Stimulated activated naive CD8-positive, alpha-beta T cell treated with anti-CD3 and anti-CD28 coated beads, Interleukin-15, Interleukin-2, amounts not matched to agents 100 ng/mL and 50 ng/mL, for 24 hours (primary cell): ENCODE measurements around the gene PCDH15.
"Not testable (repeated sequence)": the region's sequence is repeated elsewhere in the genome, so short reads cannot be mapped to it uniquely, and the experiment has no call there.

Experiments used
- H3K27ac Mint-ChIP-seq: one replicate; pipeline ENCODE4 v1.8.0; 2021; ENCODE audit warnings: mild to moderate bottlenecking, mixed read lengths
- H3K27me3 Mint-ChIP-seq: one replicate; pipeline ENCODE4 v1.8.0; 2021; ENCODE audit warnings: mixed read lengths
- H3K36me3 Mint-ChIP-seq: one replicate; pipeline ENCODE4 v1.8.0; 2021; ENCODE audit warnings: low read depth, mixed read lengths
- H3K4me1 Mint-ChIP-seq: one replicate; pipeline ENCODE4 v1.8.0; 2021; ENCODE audit warnings: low read depth, mixed read lengths
- H3K4me3 Mint-ChIP-seq: one replicate; pipeline ENCODE4 v1.8.0; 2021; ENCODE audit warnings: mild to moderate bottlenecking, mixed read lengths
- H3K9me3 Mint-ChIP-seq: one replicate; pipeline ENCODE4 v1.8.0; 2021; ENCODE audit warnings: mixed read lengths

PCDH15 gene

DNA sequence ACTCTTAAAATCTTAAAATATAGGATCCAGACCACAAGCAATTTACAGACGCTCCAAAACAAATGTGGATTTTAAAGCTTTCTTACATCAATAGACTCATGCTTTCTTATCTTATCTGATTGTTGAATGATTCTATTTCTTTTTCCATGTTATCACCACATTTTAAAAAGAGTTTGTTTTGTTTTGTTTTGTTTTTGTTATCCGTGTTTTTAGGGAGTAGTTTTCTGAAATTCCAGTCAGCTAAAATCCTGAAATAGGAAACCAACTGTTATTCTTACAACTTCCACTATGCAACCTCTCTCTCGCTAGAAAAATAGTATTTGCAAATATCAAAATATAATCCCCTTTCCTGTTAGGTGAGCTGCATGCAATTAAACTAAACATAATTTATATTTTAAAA lies 251.0 kb downstream of the PCDH15 start:
- Mint-ChIP-seq H3K9me3 (peaks cover 4% of the 10 kb centered on the region), H3K27me3 (no peaks in the 10 kb centered on the region), H3K27ac (no peak overlapping the region), H3K4me3 (no peak overlapping the region), H3K4me1 (no peaks in the 10 kb centered on the region), H3K36me3 (no peaks in the 10 kb centered on the region)

DNA sequence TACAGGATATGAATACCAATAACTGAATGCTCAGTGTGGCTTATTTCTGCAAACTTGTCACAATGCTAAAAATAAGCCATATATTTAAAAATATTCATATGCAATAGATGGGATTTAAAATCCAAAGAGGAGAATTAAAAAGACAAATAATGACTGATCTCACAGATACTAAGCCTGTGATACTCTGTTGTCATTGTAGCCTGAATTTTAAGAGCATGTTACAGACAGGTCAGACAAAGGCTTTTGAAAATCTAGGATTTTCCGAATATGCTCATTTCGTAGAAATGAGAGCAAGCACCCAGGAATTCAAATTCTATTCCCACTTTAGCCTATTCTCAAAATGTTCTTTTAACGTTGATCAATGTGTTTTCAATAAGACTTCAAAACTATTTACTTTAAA lies 269.7 kb downstream of the PCDH15 start:
- Mint-ChIP-seq H3K27me3 (no peaks in the 10 kb centered on the region), H3K4me3 (no peak overlapping the region), H3K27ac (no peak overlapping the region), H3K4me1 (no peaks in the 10 kb centered on the region), H3K9me3 (peaks cover 8% of the 10 kb centered on the region), H3K36me3 (no peaks in the 10 kb centered on the region)

DNA sequence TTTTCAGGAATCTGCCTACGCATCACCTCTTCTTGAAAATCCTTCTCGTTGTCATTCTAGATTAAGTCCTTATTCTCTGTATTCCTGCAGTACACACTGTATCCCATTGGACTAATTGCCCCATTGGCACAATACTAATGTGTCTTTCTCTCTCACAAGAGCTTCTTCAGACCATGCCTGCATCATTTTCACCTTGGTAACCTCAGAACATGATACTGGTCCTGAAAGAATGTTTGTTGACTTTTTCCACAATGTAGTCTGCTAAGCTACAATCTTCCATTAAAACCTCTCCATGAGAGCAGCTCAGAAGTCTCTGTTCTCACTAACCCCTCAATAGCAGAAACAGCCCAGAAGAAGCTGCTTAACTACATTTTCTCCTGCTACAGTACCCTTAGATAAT lies 270.7 kb downstream of the PCDH15 start:
- no peaks in the 10 kb centered on the region for H3K27me3 Mint-ChIP-seq
- H3K27ac Mint-ChIP-seq = no peak overlapping the region
- H3K36me3 Mint-ChIP-seq = no peaks in the 10 kb centered on the region
- H3K4me1 Mint-ChIP-seq = no peaks in the 10 kb centered on the region
- H3K4me3 Mint-ChIP-seq = no peak overlapping the region
- peaks cover 8% of the 10 kb centered on the region for H3K9me3 Mint-ChIP-seq

DNA sequence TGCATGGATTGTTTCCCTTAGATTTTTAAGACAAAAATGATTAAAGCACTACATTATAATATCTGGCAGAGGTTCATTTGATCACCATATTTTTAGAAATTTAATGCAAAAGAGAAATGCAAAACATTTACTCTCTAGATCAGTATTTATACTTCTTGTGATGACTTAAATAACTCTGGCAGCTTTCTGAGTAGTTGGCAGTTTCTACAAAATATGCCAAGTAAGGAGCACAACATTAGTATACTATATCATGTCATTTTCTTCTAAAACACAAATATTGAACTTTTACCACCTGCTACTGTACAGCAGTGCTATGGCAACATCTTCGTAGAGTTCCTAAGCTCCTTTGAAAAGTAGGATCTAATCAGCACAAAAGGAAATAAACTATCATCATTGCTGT lies 275.2 kb downstream of the PCDH15 start:
- Mint-ChIP-seq H3K9me3 (peaks cover 14% of the 10 kb centered on the region), H3K27ac (no peak overlapping the region), H3K36me3 (no peaks in the 10 kb centered on the region), H3K4me3 (no peak overlapping the region), H3K27me3 (no peaks in the 10 kb centered on the region), H3K4me1 (no peaks in the 10 kb centered on the region)

DNA sequence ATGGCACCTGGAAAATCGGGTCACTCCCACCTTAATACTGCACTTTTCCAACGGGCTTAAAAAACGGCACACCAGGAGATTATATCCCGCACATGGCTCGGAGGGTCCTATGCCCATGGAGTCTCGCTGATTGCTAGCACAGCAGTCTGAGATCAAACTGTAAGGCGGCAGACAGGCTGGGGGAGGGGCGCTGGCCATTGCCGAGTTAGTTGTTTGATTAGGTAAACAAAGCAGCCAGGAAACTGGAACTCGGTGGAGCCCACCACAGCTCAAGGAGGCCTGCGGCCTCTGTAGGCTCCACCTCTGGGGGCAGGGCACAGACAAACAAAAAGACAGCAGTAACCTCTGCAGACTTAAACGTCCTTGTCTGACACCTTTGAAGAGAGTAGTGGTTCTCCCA lies 285.8 kb downstream of the PCDH15 start:
- not testable (repeated sequence) for H3K27ac Mint-ChIP-seq, H3K27me3 Mint-ChIP-seq, H3K36me3 Mint-ChIP-seq, H3K4me1 Mint-ChIP-seq, H3K9me3 Mint-ChIP-seq, H3K4me3 Mint-ChIP-seq

DNA sequence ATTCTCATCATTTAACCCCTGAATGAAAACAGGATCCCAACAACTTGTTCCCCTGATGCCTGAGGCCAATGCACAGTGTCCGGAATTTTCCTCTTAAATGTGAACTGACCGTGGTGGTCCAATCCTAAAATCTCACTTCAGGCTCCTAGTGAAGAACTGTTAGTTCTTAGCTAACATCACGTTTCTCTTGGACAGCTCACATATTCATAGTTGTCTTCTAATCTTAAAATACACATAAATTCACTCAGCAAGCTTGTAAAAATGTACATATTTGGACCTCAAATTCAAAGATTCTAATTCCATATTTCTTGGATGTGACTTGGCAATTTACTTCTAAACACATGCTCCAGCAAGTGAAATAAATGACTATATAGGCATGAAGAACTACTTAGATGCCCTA lies 297.2 kb downstream of the PCDH15 start:
- Mint-ChIP-seq H3K27ac (no peak overlapping the region), H3K9me3 (peaks cover 8% of the 10 kb centered on the region), H3K36me3 (no peaks in the 10 kb centered on the region), H3K27me3 (no peaks in the 10 kb centered on the region), H3K4me1 (no peaks in the 10 kb centered on the region), H3K4me3 (no peak overlapping the region)

DNA sequence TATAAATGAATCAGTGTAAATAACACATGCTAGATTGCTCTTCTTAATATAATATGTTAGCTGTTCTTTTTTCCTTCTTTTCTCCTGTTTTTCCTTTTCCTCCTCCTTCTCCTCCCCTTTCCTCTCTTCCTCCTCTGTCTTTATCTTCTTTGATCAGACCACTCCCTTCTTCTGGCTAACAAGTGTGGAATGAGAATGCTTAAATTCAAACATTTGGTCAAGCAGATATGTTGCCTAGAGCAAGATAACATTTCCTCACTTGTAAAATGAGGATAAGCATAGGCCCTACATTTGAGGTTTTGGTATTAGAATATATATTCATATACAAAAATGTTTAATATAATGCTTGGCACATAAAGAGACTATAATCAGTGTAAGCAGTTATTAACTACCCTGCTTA lies 299.1 kb downstream of the PCDH15 start:
- H3K4me1 Mint-ChIP-seq = no peaks in the 10 kb centered on the region
- H3K9me3 Mint-ChIP-seq = peaks cover 9% of the 10 kb centered on the region
- H3K4me3 Mint-ChIP-seq = no peak overlapping the region
- no peak overlapping the region for H3K27ac Mint-ChIP-seq
- no peaks in the 10 kb centered on the region for H3K27me3 Mint-ChIP-seq
- H3K36me3 Mint-ChIP-seq = no peaks in the 10 kb centered on the region

DNA sequence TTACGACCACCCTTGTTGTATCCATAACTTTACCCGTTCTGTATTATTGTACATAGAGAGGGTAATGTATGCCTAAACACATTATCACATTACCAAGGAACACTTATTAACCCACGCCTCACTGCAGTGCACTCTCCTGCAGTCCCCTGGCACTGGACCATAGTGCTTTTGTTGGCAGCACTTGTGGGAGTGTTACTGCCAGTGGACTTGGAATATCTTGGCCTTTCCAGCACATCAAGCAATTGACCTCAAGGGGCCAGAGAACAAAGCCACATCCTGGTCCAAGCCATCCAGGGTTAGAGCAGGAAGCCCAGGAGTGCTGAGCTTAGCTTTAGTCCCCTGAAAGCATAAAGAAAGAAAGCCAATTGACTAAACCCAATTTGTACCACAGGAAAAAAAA lies 304.2 kb downstream of the PCDH15 start:
- Mint-ChIP-seq H3K4me1 (no peaks in the 10 kb centered on the region), H3K36me3 (no peaks in the 10 kb centered on the region), H3K4me3 (no peak overlapping the region), H3K27ac (no peak overlapping the region), H3K27me3 (no peaks in the 10 kb centered on the region), H3K9me3 (peaks cover 19% of the 10 kb centered on the region)

DNA sequence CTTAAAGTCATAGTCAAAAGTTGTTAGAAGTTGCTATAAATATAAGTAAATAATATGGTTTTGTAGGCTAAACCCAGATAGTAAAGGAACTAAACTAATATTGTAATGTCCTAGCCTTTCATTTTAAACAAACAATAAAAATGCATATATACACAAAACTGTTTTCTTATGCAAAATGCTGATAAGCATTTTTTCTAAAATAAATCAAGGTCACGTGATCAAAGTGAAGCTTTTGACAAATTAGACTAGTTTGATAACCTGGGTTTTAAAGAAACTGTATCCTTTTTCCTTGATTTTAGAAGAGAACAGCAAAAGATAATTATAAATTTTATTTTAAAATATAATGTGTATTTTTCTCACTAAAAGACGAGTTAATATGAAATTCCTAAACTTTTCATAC lies 313.3 kb downstream of the PCDH15 start:
- Mint-ChIP-seq H3K36me3 (no peaks in the 10 kb centered on the region), H3K27ac (no peak overlapping the region), H3K4me3 (no peak overlapping the region), H3K9me3 (peaks cover 2% of the 10 kb centered on the region), H3K27me3 (no peaks in the 10 kb centered on the region), H3K4me1 (no peaks in the 10 kb centered on the region)

DNA sequence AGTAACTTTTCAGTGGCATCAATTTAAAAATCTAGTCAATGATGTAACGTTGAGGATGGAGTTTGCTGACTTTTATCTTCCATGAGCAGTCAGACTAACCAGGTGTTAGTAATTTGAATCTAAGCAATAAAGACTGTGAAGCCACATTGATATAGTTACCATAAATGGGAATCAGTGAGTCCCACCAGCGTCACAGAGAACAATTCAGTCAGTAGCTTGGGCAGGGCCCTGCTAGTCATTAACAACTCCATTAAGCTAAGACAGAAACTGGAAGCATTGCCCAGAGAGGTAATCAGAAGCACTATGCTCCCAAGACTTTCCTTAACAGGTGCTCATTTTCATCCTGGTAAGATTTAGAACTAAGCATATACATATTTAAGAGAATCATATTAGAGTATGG lies 315.1 kb downstream of the PCDH15 start:
- Mint-ChIP-seq H3K27ac (no peak overlapping the region), H3K4me3 (no peak overlapping the region), H3K27me3 (no peaks in the 10 kb centered on the region), H3K9me3 (peaks cover 6% of the 10 kb centered on the region), H3K36me3 (no peaks in the 10 kb centered on the region), H3K4me1 (no peaks in the 10 kb centered on the region)

DNA sequence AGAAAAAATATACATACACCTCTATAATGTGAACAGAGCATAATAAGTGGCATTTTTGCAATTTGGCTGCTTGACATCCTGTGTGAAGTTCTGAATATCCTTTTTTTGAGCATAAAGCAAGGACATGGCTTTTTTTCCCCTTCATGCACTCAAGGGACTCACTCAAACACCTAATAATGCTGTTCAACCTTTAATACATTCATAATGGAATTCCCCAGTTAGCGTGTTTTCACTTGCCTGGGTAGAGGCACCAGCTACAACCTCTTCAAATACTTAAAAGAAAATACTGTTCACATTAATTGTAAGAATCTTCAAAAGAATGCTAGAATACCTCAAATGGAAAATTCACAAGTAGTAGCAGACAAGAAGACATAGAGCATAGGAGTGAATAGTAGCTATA lies 316.8 kb downstream of the PCDH15 start:
- Mint-ChIP-seq H3K4me3 (no peak overlapping the region), H3K9me3 (peaks cover 10% of the 10 kb centered on the region), H3K27me3 (no peaks in the 10 kb centered on the region), H3K4me1 (no peaks in the 10 kb centered on the region), H3K36me3 (no peaks in the 10 kb centered on the region), H3K27ac (no peak overlapping the region)

DNA sequence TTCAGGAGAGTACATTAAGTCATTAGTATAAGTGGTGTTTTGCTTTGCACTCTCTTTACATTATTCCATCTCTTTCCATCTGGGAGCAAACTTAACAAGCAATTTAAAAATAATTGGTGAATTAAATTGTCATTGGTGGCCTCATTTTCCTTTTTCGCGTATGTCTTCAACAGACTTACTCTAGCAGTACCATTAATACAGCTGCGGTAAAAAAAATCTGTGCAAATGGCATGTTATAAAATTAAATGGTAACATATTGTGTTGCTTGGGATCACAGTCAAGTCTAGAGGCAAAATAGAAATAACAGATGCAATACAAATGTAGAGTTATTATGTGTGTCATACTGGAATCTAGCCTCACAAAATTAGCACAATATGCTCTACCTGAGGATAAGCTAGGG lies 322.4 kb downstream of the PCDH15 start:
- no peaks in the 10 kb centered on the region for H3K36me3 Mint-ChIP-seq
- no peaks in the 10 kb centered on the region for H3K4me1 Mint-ChIP-seq
- no peak overlapping the region for H3K27ac Mint-ChIP-seq
- H3K4me3 Mint-ChIP-seq = no peak overlapping the region
- no peaks in the 10 kb centered on the region for H3K27me3 Mint-ChIP-seq
- H3K9me3 Mint-ChIP-seq = peaks cover 10% of the 10 kb centered on the region

DNA sequence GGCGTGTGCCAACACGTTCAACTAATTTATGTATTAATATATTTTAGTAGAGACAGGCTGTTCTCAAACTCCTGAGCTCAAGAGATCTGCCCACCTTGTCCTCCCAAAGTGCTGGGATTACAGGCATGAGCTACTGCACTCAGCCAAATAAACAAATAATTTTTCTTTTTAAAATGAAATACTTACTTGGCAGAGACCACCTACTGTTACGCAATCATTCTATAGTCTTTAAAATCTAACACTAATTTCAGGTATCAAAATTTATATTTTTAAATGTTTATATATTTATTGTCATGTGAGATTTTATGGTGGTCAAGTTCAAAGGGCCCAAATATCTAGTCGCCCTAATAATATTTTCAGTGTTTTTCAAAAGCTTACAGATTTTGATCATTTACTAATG lies 323.3 kb downstream of the PCDH15 start:
- Mint-ChIP-seq H3K27me3 (no peaks in the 10 kb centered on the region), H3K36me3 (no peaks in the 10 kb centered on the region), H3K9me3 (peaks cover 8% of the 10 kb centered on the region), H3K4me3 (no peak overlapping the region), H3K27ac (no peak overlapping the region), H3K4me1 (no peaks in the 10 kb centered on the region)

DNA sequence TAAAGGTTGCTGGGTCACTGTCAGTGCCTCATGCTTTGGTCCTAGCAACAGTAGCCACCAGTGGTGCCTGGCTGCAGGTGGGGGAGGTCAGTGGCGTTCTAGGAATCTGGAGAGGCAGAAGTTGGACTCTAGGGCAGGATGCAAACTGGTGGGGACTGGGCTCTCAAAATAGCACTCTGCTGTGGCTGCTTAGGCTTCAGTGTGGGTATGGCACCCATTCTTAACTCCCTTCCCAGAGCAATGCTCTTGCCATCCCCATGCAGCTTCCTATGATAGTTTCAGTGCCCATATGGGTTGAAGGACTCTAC lies 330.8 kb downstream of the PCDH15 start:
- H3K4me1 Mint-ChIP-seq = no peaks in the 10 kb centered on the region
- no peaks in the 10 kb centered on the region for H3K36me3 Mint-ChIP-seq
- no peaks in the 10 kb centered on the region for H3K27me3 Mint-ChIP-seq
- peaks cover 8% of the 10 kb centered on the region for H3K9me3 Mint-ChIP-seq
- H3K4me3 Mint-ChIP-seq = no peak overlapping the region
- H3K27ac Mint-ChIP-seq = no peak overlapping the region

DNA sequence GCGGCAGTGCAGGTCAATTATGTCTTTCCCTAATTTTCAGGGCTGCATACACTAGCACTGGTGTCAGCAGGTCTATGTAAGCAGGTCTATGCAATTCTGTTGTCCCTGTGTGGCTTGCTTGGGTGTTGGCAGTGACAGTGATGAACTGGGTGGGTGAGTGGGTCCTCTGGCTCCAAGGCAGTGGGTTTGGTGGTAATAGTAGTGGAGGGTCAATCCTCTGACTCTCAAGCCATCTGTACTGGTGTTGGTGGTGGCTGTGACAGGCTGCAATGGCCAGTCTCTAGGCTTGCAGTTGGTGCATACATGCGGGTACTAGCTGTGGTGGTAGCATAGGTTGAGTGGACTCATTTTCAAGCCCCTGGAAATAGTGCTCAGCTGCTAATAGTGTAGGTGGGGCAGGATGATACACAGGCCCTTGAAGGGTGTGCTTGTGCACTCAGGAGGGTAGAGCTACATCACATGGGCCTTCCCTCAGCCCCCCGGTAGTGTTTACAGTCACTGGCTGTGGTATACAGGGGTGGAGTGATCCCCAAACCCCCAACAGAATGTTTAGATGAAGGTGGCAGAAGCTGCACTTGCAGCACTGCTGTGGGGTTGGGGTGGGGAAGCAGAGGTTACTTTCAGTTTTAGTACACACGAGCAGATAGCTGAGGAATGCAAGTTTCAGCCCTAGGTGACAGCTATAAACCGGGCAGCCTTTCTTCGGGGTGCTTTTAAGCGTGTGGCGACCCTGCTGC lies 331.3 kb downstream of the PCDH15 start:
- Mint-ChIP-seq H3K9me3 (peaks cover 8% of the 10 kb centered on the region), H3K4me1 (no peaks in the 10 kb centered on the region), H3K36me3 (no peaks in the 10 kb centered on the region), H3K27me3 (no peaks in the 10 kb centered on the region), H3K27ac (no peak overlapping the region), H3K4me3 (no peak overlapping the region)

DNA sequence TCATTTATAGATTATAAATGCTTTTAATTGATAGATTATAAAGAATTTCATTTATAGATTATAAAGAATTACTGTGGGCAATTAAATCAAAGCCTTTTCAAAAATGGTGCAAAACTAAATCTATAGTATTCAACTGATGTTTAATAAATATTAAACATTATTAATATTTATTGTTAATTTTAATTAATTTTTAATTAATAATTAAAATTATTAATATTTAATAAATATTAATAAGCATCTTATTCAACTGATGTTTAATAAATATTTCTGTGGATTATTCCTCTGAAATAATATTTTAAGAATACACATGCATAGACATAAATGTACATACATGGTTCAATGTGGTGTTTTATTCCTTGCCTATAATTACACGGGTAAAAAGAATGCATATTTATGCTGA lies 346.8 kb downstream of the PCDH15 start:
- no peak overlapping the region for H3K4me3 Mint-ChIP-seq
- peaks cover 17% of the 10 kb centered on the region for H3K9me3 Mint-ChIP-seq
- H3K36me3 Mint-ChIP-seq = no peaks in the 10 kb centered on the region
- H3K27me3 Mint-ChIP-seq = no peaks in the 10 kb centered on the region
- H3K27ac Mint-ChIP-seq = no peak overlapping the region
- no peaks in the 10 kb centered on the region for H3K4me1 Mint-ChIP-seq
